Neural progenitor cell (in vitro differentiated cells): Measurements from ENCODE around the gene ANAPC15. TPM values are rescaled to one million over a fixed set of nuclear protein-coding genes. Genes with fewer than 3 reads are reported as not detected.
"Not testable (repeated sequence)": the region's sequence is repeated elsewhere in the genome, so short reads cannot be mapped to it uniquely, and the experiment has no call there.

ENCODE experiments used
- DNase-seq: peaks from one replicate; pipeline ENCODE4 v3.0.0-alpha.2; 2016; ENCODE audit warnings: low spot score
- H2AFZ ChIP-seq: fragments of 200-600 bp; sonication (generic); replicated peaks from 2 replicates; pipeline ENCODE4 v1.6.1; 2016; ENCODE audit warnings: antibody characterized with exemption
- H3F3A ChIP-seq: fragments of 200-600 bp; sonication (generic); 2 replicates; pipeline ENCODE4 v1.6.1; 2016; ENCODE audit warnings: antibody characterized with exemption, low read depth
- H3K27ac ChIP-seq: fragments of 200-600 bp; sonication (generic); 2 replicates; pipeline ENCODE4 v1.5.1; 2016; ENCODE audit warnings: mild to moderate bottlenecking
- H3K27me3 ChIP-seq: fragments of 200-600 bp; sonication (generic); 2 replicates; pipeline ENCODE4 v1.6.1; 2016; ENCODE audit warnings: mild to moderate bottlenecking, moderate library complexity
- H3K36me3 ChIP-seq: fragments of 200-600 bp; sonication (generic); 2 replicates; pipeline ENCODE4 v1.5.1; 2016
- H3K4me1 ChIP-seq: fragments of 200-600 bp; sonication (generic); 2 replicates; pipeline ENCODE4 v1.6.1; 2016; ENCODE audit warnings: mixed run types
- H3K4me2 ChIP-seq: fragments of 200-600 bp; sonication (generic); 2 replicates; pipeline ENCODE4 v1.6.1; 2016
- H3K4me3 ChIP-seq: fragments of 200-600 bp; sonication (generic); 2 replicates; pipeline ENCODE4 v1.5.1; 2016
- H3K79me2 ChIP-seq: fragments of 200-600 bp; sonication (generic); 2 replicates; pipeline ENCODE4 v1.6.1; 2016; ENCODE audit warnings: low read depth
- H3K9ac ChIP-seq: fragments of 200-600 bp; sonication (generic); 2 replicates; pipeline ENCODE4 v1.6.1; 2016
- H3K9me3 ChIP-seq: fragments of 200-600 bp; sonication (generic); 2 replicates; pipeline ENCODE4 v1.5.1; 2016; ENCODE audit warnings: low read depth
- H4K20me1 ChIP-seq: fragments of 200-600 bp; sonication (generic); 2 replicates; pipeline ENCODE4 v1.6.1; 2016; ENCODE audit warnings: low read depth
- H3K27ac Mint-ChIP-seq: 3 replicates; pipeline ENCODE4 v1.8.0; 2021; ENCODE audit warnings: mixed read lengths
- H3K27me3 Mint-ChIP-seq: 2 replicates; pipeline ENCODE4 v1.8.0; 2022; ENCODE audit warnings: low read depth, mild to moderate bottlenecking, inconsistent platforms, moderate library complexity, mixed read lengths; ENCODE audit not compliant: insufficient read depth
- H3K36me3 Mint-ChIP-seq: 3 replicates; pipeline ENCODE4 v1.8.0; 2021; ENCODE audit warnings: mixed read lengths
- H3K4me1 Mint-ChIP-seq: 3 replicates; pipeline ENCODE4 v1.8.0; 2021; ENCODE audit warnings: mixed read lengths
- H3K4me3 Mint-ChIP-seq: 3 replicates; pipeline ENCODE4 v1.8.0; 2021; ENCODE audit warnings: mild to moderate bottlenecking, moderate library complexity, mixed read lengths
- H3K9me3 Mint-ChIP-seq: 3 replicates; pipeline ENCODE4 v1.8.0; 2020; ENCODE audit warnings: mixed read lengths
- EZH2 ChIP-seq: fragments of 200-600 bp; sonication (generic); IDR thresholded peaks from 2 replicates; pipeline ENCODE4 v1.6.1; 2017; ENCODE audit warnings: antibody characterized with exemption, mild to moderate bottlenecking, moderate library complexity
- EZH2phosphoT487 ChIP-seq: fragments of 200-600 bp; sonication (generic); IDR thresholded peaks from 2 replicates; pipeline ENCODE4 v1.6.1; 2017; ENCODE audit warnings: antibody characterized with exemption
- total RNA-seq: library from RNA; depleted of rRNA; stranded (reverse); fragments of >200 nt; gene quantifications from 2 replicates; pipeline ENCODE4 v1.2.3, GENCODE V29; 2015; ENCODE audit warnings: low replicate concordance
- TF ChIP-seq, protein P1 (sequence below): fragments of 200-600 bp; sonication (generic); IDR thresholded peaks from 2 replicates; pipeline ENCODE4 v1.5.1; 2017; ENCODE audit warnings: antibody characterized with exemption, mild to moderate bottlenecking

Gene ANAPC15
- total RNA-seq, 1 donor from 2014 or later: 45.6 TPM

DNA sequence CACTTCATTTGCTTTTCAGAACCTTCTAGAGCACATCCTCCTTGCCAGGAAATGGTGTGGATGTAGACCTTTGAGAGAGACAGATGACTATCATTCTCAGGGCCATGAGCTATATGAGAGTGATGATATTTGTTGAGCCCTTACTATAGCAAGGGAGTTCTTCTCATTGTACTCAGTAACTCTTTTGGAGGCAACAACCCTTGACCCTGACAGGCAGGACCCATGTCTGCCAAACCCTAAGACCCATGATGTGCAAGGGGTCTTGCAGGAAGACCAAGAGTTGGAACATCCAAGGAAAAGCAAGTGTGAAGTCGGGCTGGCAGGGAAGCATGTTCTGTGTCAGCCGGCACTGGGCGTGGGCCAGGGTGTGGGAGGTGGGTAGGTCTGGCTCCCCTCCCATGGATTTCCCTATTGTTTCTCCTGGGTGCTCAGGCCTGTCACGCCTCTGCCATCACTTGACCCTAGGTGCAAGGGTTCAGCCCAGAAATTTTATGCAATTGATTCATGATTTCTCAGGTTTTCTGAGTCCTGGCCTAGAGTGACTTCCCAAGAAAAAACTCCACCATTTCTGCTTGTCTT lies 24.3 kb upstream of the ANAPC15 start:
- no peaks in the 10 kb centered on the region for H3K36me3 Mint-ChIP-seq
- H3F3A ChIP-seq: no peaks in the 10 kb centered on the region
- H3K9me3 Mint-ChIP-seq: no peaks in the 10 kb centered on the region
- H3K27ac Mint-ChIP-seq: no peak overlapping the region
- H3K36me3 ChIP-seq: no peaks in the 10 kb centered on the region
- no peak overlapping the region for H3K4me3 Mint-ChIP-seq
- no peaks in the 10 kb centered on the region for H3K4me1 ChIP-seq
- H3K4me1 Mint-ChIP-seq: no peaks in the 10 kb centered on the region
- H3K9ac ChIP-seq: no peak overlapping the region
- no peak overlapping the region for H3K27ac ChIP-seq
- no peaks in the 10 kb centered on the region for H3K79me2 ChIP-seq
- peaks cover 17% of the 10 kb centered on the region for H3K27me3 Mint-ChIP-seq
- no peaks in the 10 kb centered on the region for H3K9me3 ChIP-seq
- no peaks in the 10 kb centered on the region for H4K20me1 ChIP-seq
- H3K4me2 ChIP-seq: no peak overlapping the region
- TF ChIP-seq EZH2phosphoT487: no peak
- TF ChIP-seq, protein P1, sequence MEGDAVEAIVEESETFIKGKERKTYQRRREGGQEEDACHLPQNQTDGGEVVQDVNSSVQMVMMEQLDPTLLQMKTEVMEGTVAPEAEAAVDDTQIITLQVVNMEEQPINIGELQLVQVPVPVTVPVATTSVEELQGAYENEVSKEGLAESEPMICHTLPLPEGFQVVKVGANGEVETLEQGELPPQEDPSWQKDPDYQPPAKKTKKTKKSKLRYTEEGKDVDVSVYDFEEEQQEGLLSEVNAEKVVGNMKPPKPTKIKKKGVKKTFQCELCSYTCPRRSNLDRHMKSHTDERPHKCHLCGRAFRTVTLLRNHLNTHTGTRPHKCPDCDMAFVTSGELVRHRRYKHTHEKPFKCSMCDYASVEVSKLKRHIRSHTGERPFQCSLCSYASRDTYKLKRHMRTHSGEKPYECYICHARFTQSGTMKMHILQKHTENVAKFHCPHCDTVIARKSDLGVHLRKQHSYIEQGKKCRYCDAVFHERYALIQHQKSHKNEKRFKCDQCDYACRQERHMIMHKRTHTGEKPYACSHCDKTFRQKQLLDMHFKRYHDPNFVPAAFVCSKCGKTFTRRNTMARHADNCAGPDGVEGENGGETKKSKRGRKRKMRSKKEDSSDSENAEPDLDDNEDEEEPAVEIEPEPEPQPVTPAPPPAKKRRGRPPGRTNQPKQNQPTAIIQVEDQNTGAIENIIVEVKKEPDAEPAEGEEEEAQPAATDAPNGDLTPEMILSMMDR: no peak
- no peak for TF ChIP-seq EZH2
- H3K27me3 ChIP-seq: peaks cover 23% of the 10 kb centered on the region
- no peak for DNase-seq
- H3K4me3 ChIP-seq: no peak overlapping the region
- no peak overlapping the region for H2AFZ ChIP-seq

- Mint-ChIP-seq H3K36me3 (no peaks in the 10 kb centered on the region), H3K4me3 (no peak overlapping the region), H3K27me3 (peaks cover 12% of the 10 kb centered on the region), H3K4me1 (no peaks in the 10 kb centered on the region), H3K9me3 (no peaks in the 10 kb centered on the region), H3K27ac (no peak overlapping the region)
- Histone ChIP-seq H2AFZ (no peak overlapping the region), H4K20me1 (no peaks in the 10 kb centered on the region), H3K27ac (no peak overlapping the region), H3K79me2 (no peaks in the 10 kb centered on the region), H3K27me3 (peaks cover 30% of the 10 kb centered on the region), H3K4me2 (no peak overlapping the region), H3K4me3 (no peak overlapping the region), H3K9ac (no peak overlapping the region), H3K4me1 (no peaks in the 10 kb centered on the region), H3F3A (no peaks in the 10 kb centered on the region), H3K36me3 (no peaks in the 10 kb centered on the region), H3K9me3 (no peaks in the 10 kb centered on the region)
- no peak for DNase-seq
- TF ChIP-seq EZH2 (no peak), EZH2phosphoT487 (no peak)
- TF ChIP-seq, protein P1: no peak
Observed at GRCh38 chr11:72135891-72136683, 23.6 kb upstream of the ANAPC15 start.

- H3K27me3 ChIP-seq: peaks cover 30% of the 10 kb centered on the region
- not testable (repeated sequence) for H3F3A ChIP-seq, H3K36me3 ChIP-seq, H4K20me1 ChIP-seq, H3K4me3 ChIP-seq, H3K4me3 Mint-ChIP-seq, DNase-seq, H3K4me1 ChIP-seq, H3K4me2 ChIP-seq, H2AFZ ChIP-seq, H3K27ac Mint-ChIP-seq, H3K9me3 Mint-ChIP-seq, H3K79me2 ChIP-seq, H3K27ac ChIP-seq, H3K9ac ChIP-seq, H3K4me1 Mint-ChIP-seq, H3K9me3 ChIP-seq, H3K36me3 Mint-ChIP-seq
- peaks cover 13% of the 10 kb centered on the region for H3K27me3 Mint-ChIP-seq
Observed at GRCh38 chr11:72135473-72135872, 23.0 kb upstream of the ANAPC15 start, which contains the start of gene FOLR3. Gene FOLR3 (plus strand): TSS chr11:72135725. CDS start chr11:72135953, 228 bp downstream.

DNA sequence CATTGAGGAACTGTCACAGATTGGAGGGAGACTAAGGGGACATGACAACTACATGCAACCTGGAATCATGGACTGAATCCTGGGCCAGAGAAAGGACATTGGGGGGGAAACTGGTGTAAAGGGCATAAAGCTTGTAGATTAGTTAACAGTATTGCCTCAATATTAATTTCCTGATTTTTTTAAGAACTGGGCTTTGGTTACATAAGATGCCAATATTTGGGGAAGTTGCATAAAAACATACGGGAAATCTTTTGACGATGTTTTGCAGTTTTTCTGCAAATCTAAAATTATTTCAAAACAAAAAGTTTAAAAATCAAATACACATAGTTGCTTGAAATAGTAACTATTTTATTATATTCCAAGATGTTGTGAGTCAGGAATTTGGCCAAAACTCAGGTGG lies 20.2 kb upstream of the ANAPC15 start:
- peaks cover 5% of the 10 kb centered on the region for H3K36me3 Mint-ChIP-seq
- H3K4me3 Mint-ChIP-seq: no peak overlapping the region
- no peak overlapping the region for H2AFZ ChIP-seq
- no peaks in the 10 kb centered on the region for H4K20me1 ChIP-seq
- no peaks in the 10 kb centered on the region for H3K36me3 ChIP-seq
- no peak overlapping the region for H3K27ac ChIP-seq
- H3K4me1 Mint-ChIP-seq: no peaks in the 10 kb centered on the region
- H3K4me2 ChIP-seq: no peak overlapping the region
- H3K27me3 Mint-ChIP-seq: peaks cover 27% of the 10 kb centered on the region
- TF ChIP-seq EZH2: no peak
- TF ChIP-seq EZH2phosphoT487: no peak
- TF ChIP-seq, protein P1: no peak
- H3K4me1 ChIP-seq: no peaks in the 10 kb centered on the region
- H3F3A ChIP-seq: no peaks in the 10 kb centered on the region
- H3K27me3 ChIP-seq: peaks cover 30% of the 10 kb centered on the region
- no peak overlapping the region for H3K27ac Mint-ChIP-seq
- H3K9me3 ChIP-seq: peaks cover 5% of the 10 kb centered on the region
- peaks cover 21% of the 10 kb centered on the region for H3K9me3 Mint-ChIP-seq
- H3K4me3 ChIP-seq: no peak overlapping the region
- H3K9ac ChIP-seq: no peak overlapping the region
- no peak for DNase-seq
- H3K79me2 ChIP-seq: no peaks in the 10 kb centered on the region
